ENCODE data around the gene PKD2. TPM values are rescaled to one million over a fixed set of nuclear protein-coding genes. Genes with fewer than 3 reads are reported as not detected.

PKD2 gene
- total RNA-seq, 1 experiment from 2014 or later: 17.6 TPM

GRCh38 chr4:88035292-88035691 lies 27.9 kb downstream of the PKD2 start:
- Histone ChIP-seq H4K20me1 (ENCODE audit: insufficient read depth, low read depth, low read length) (no peaks in the 10 kb centered on the region), H3K9me2 (replicated peaks; ENCODE audit: insufficient read depth, low read length) (no peaks in the 10 kb centered on the region), H3K4me1 (ENCODE audit: low read length) (no peaks in the 10 kb centered on the region), H2AFZ (ENCODE audit: low read length) (no peak overlapping the region), H3K27me3 (ENCODE audit: low read length) (no peaks in the 10 kb centered on the region), H3K4me2 (ENCODE audit: low read depth, low read length, poor library complexity, severe bottlenecking) (no peak overlapping the region), H3K27ac (ENCODE audit: low read length) (no peak overlapping the region), H3K4me3 (ENCODE audit: low read length) (no peak overlapping the region), H3K9me3 (ENCODE audit: low read length) (no peaks in the 10 kb centered on the region), H3K9ac (ENCODE audit: low read length) (no peak overlapping the region), H3K36me3 (ENCODE audit: insufficient read depth, low read length) (peaks cover 32% of the 10 kb centered on the region; the same call in 1 of the 2 replicates), H3K79me2 (ENCODE audit: low read length) (peaks cover 17% of the 10 kb centered on the region)
- no peak for DNase-seq

GRCh38 chr4:88037447-88037846 lies 30.0 kb downstream of the PKD2 start:
- Histone ChIP-seq H3K79me2 (ENCODE audit: low read length) (peaks cover 10% of the 10 kb centered on the region), H3K4me2 (ENCODE audit: low read depth, low read length, poor library complexity, severe bottlenecking) (no peak overlapping the region), H3K9me3 (ENCODE audit: low read length) (no peaks in the 10 kb centered on the region), H3K9ac (ENCODE audit: low read length) (no peak overlapping the region), H2AFZ (ENCODE audit: low read length) (no peak overlapping the region), H3K36me3 (ENCODE audit: insufficient read depth, low read length) (peaks cover 46% of the 10 kb centered on the region; the same call in 1 of the 2 replicates), H3K9me2 (replicated peaks; ENCODE audit: insufficient read depth, low read length) (no peaks in the 10 kb centered on the region), H3K4me3 (ENCODE audit: low read length) (no peak overlapping the region), H3K27ac (ENCODE audit: low read length) (no peak overlapping the region), H3K4me1 (ENCODE audit: low read length) (no peaks in the 10 kb centered on the region), H3K27me3 (ENCODE audit: low read length) (no peaks in the 10 kb centered on the region), H4K20me1 (ENCODE audit: insufficient read depth, low read depth, low read length) (no peaks in the 10 kb centered on the region)
- DNase-seq: no peak

- Histone ChIP-seq H4K20me1 (ENCODE audit: insufficient read depth, low read depth, low read length) (no peaks in the 10 kb centered on the region), H3K4me3 (ENCODE audit: low read length) (no peak overlapping the region), H3K27ac (ENCODE audit: low read length) (no peak overlapping the region), H2AFZ (ENCODE audit: low read length) (no peak overlapping the region), H3K36me3 (ENCODE audit: insufficient read depth, low read length) (peaks cover 51% of the 10 kb centered on the region; the same call in 1 of the 2 replicates), H3K4me1 (ENCODE audit: low read length) (no peaks in the 10 kb centered on the region), H3K9me3 (ENCODE audit: low read length) (no peaks in the 10 kb centered on the region), H3K4me2 (ENCODE audit: low read depth, low read length, poor library complexity, severe bottlenecking) (no peak overlapping the region), H3K27me3 (ENCODE audit: low read length) (no peaks in the 10 kb centered on the region), H3K9ac (ENCODE audit: low read length) (no peak overlapping the region), H3K9me2 (replicated peaks; ENCODE audit: insufficient read depth, low read length) (no peaks in the 10 kb centered on the region), H3K79me2 (ENCODE audit: low read length) (peaks cover 7% of the 10 kb centered on the region)
- no peak for DNase-seq
Measured at GRCh38 chr4:88037936-88038335, 30.5 kb downstream of the PKD2 start.

- H3K27me3 ChIP-seq (ENCODE audit: low read length): no peaks in the 10 kb centered on the region
- no peaks in the 10 kb centered on the region for H4K20me1 ChIP-seq (ENCODE audit: insufficient read depth, low read depth, low read length)
- H3K4me1 ChIP-seq (ENCODE audit: low read length): no peaks in the 10 kb centered on the region
- no peaks in the 10 kb centered on the region for H3K79me2 ChIP-seq (ENCODE audit: low read length)
- H3K9ac ChIP-seq (ENCODE audit: low read length): no peak overlapping the region
- no peaks in the 10 kb centered on the region for H3K9me3 ChIP-seq (ENCODE audit: low read length)
- no peak for DNase-seq
- peaks cover 71% of the 10 kb centered on the region; the same call in 1 of the 2 replicates for H3K36me3 ChIP-seq (ENCODE audit: insufficient read depth, low read length)
- H3K27ac ChIP-seq (ENCODE audit: low read length): no peak overlapping the region
- no peaks in the 10 kb centered on the region for H3K9me2 ChIP-seq (replicated peaks; ENCODE audit: insufficient read depth, low read length)
- H3K4me3 ChIP-seq (ENCODE audit: low read length): no peak overlapping the region
- no peak overlapping the region for H3K4me2 ChIP-seq (ENCODE audit: low read depth, low read length, poor library complexity, severe bottlenecking)
- H2AFZ ChIP-seq (ENCODE audit: low read length): no peak overlapping the region
Measured at GRCh38 chr4:88040707-88041106, 33.3 kb downstream of the PKD2 start.

- no peak overlapping the region for H3K4me2 ChIP-seq (ENCODE audit: low read depth, low read length, poor library complexity, severe bottlenecking)
- H3K4me1 ChIP-seq (ENCODE audit: low read length): no peaks in the 10 kb centered on the region
- no peaks in the 10 kb centered on the region for H3K27me3 ChIP-seq (ENCODE audit: low read length)
- no peaks in the 10 kb centered on the region for H3K79me2 ChIP-seq (ENCODE audit: low read length)
- H3K4me3 ChIP-seq (ENCODE audit: low read length): no peak overlapping the region
- no peak overlapping the region for H3K9ac ChIP-seq (ENCODE audit: low read length)
- no peaks in the 10 kb centered on the region for H3K9me2 ChIP-seq (replicated peaks; ENCODE audit: insufficient read depth, low read length)
- no peak overlapping the region for H3K27ac ChIP-seq (ENCODE audit: low read length)
- H3K9me3 ChIP-seq (ENCODE audit: low read length): no peaks in the 10 kb centered on the region
- peaks cover 67% of the 10 kb centered on the region; the same call in 1 of the 2 replicates for H3K36me3 ChIP-seq (ENCODE audit: insufficient read depth, low read length)
- H4K20me1 ChIP-seq (ENCODE audit: insufficient read depth, low read depth, low read length): no peaks in the 10 kb centered on the region
- H2AFZ ChIP-seq (ENCODE audit: low read length): no peak overlapping the region
- no peak for DNase-seq
Measured at GRCh38 chr4:88041626-88042025, 34.2 kb downstream of the PKD2 start.

- H3K36me3 ChIP-seq (ENCODE audit: insufficient read depth, low read length): peaks cover 70% of the 10 kb centered on the region; the same call in 1 of the 2 replicates
- H3K9me3 ChIP-seq (ENCODE audit: low read length): no peaks in the 10 kb centered on the region
- no peak overlapping the region for H3K4me2 ChIP-seq (ENCODE audit: low read depth, low read length, poor library complexity, severe bottlenecking)
- H3K4me3 ChIP-seq (ENCODE audit: low read length): no peak overlapping the region
- DNase-seq: no peak
- H3K27me3 ChIP-seq (ENCODE audit: low read length): no peaks in the 10 kb centered on the region
- no peaks in the 10 kb centered on the region for H3K79me2 ChIP-seq (ENCODE audit: low read length)
- no peak overlapping the region for H3K27ac ChIP-seq (ENCODE audit: low read length)
- H3K9me2 ChIP-seq (replicated peaks; ENCODE audit: insufficient read depth, low read length): no peaks in the 10 kb centered on the region
- H4K20me1 ChIP-seq (ENCODE audit: insufficient read depth, low read depth, low read length): no peaks in the 10 kb centered on the region
- no peak overlapping the region for H3K9ac ChIP-seq (ENCODE audit: low read length)
- H3K4me1 ChIP-seq (ENCODE audit: low read length): no peaks in the 10 kb centered on the region
- no peak overlapping the region for H2AFZ ChIP-seq (ENCODE audit: low read length)
Measured at GRCh38 chr4:88043001-88043400, 35.6 kb downstream of the PKD2 start.

GRCh38 chr4:88043586-88044340 lies 36.3 kb downstream of the PKD2 start:
- Histone ChIP-seq H3K9me2 (replicated peaks; ENCODE audit: insufficient read depth, low read length) (no peaks in the 10 kb centered on the region), H3K4me2 (ENCODE audit: low read depth, low read length, poor library complexity, severe bottlenecking) (no peak overlapping the region)

GRCh38 chr4:88045021-88045420 lies 37.6 kb downstream of the PKD2 start:
- H3K27ac ChIP-seq (ENCODE audit: low read length): no peak overlapping the region

More at GRCh38 chr4:88043586-88044340, 36.3 kb downstream of the PKD2 start:
- H3K9me3 ChIP-seq (ENCODE audit: low read length): no peaks in the 10 kb centered on the region
- no peak overlapping the region for H3K4me3 ChIP-seq (ENCODE audit: low read length)
- H3K36me3 ChIP-seq (ENCODE audit: insufficient read depth, low read length): peaks cover 62% of the 10 kb centered on the region; the same call in 1 of the 2 replicates
- DNase-seq: no peak
- no peaks in the 10 kb centered on the region for H3K4me1 ChIP-seq (ENCODE audit: low read length)
- H3K27me3 ChIP-seq (ENCODE audit: low read length): no peaks in the 10 kb centered on the region
- no peak overlapping the region for H3K9ac ChIP-seq (ENCODE audit: low read length)
- no peaks in the 10 kb centered on the region for H3K79me2 ChIP-seq (ENCODE audit: low read length)
- no peak overlapping the region for H2AFZ ChIP-seq (ENCODE audit: low read length)
- H4K20me1 ChIP-seq (ENCODE audit: insufficient read depth, low read depth, low read length): no peaks in the 10 kb centered on the region
- no peak overlapping the region for H3K27ac ChIP-seq (ENCODE audit: low read length)

More at GRCh38 chr4:88045021-88045420, 37.6 kb downstream of the PKD2 start:
- DNase-seq: no peak
- Histone ChIP-seq H2AFZ (ENCODE audit: low read length) (no peak overlapping the region), H3K36me3 (ENCODE audit: insufficient read depth, low read length) (peaks cover 51% of the 10 kb centered on the region; the same call in 1 of the 2 replicates), H3K9ac (ENCODE audit: low read length) (no peak overlapping the region), H3K79me2 (ENCODE audit: low read length) (no peaks in the 10 kb centered on the region), H3K27me3 (ENCODE audit: low read length) (no peaks in the 10 kb centered on the region), H3K9me2 (replicated peaks; ENCODE audit: insufficient read depth, low read length) (no peaks in the 10 kb centered on the region), H3K4me3 (ENCODE audit: low read length) (no peak overlapping the region), H3K9me3 (ENCODE audit: low read length) (no peaks in the 10 kb centered on the region), H3K4me1 (ENCODE audit: low read length) (no peaks in the 10 kb centered on the region), H4K20me1 (ENCODE audit: insufficient read depth, low read depth, low read length) (no peaks in the 10 kb centered on the region), H3K4me2 (ENCODE audit: low read depth, low read length, poor library complexity, severe bottlenecking) (no peak overlapping the region)
